Measurements from ENCODE around the gene RXFP1.
"Not testable (repeated sequence)": the region's sequence is repeated elsewhere in the genome, so short reads cannot be mapped to it uniquely, and the experiment has no call there.

The RXFP1 gene

DNA sequence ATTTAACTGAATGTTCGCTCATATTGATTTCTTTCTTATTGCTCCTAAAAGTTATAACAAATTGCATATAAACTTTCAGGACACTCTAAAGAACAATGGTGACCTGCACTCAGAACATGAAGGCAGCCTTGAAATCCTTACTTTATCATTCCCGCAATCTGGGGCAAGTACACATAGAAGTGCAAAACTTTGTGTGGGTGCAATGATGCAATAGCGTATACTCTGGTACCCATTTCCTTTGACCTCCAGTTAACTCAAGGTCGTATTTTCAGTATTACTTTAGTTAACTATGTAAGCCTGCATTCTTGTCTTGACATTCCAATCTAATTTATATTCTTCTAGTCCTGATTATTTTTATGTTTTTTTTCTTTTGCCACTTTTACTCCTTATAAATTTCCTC is 85.3 kb downstream of the RXFP1 start:
- DNase-seq (ENCODE audit: extremely low read depth in 1 of 2, low read depth in 1 of 2): no peak

- no peak for DNase-seq (ENCODE audit: extremely low read depth in 1 of 2, low read depth in 1 of 2)
These were observed 87.4 kb downstream of the RXFP1 start for GRCh38 chr4:158609116-158609515.

- DNase-seq (ENCODE audit: extremely low read depth in 1 of 2, low read depth in 1 of 2): no peak
These were observed 89.1 kb downstream of the RXFP1 start for GRCh38 chr4:158610790-158611189.

- no peak for DNase-seq (ENCODE audit: extremely low read depth in 1 of 2, low read depth in 1 of 2)
These were observed 91.4 kb downstream of the RXFP1 start for GRCh38 chr4:158613046-158613445.

DNA sequence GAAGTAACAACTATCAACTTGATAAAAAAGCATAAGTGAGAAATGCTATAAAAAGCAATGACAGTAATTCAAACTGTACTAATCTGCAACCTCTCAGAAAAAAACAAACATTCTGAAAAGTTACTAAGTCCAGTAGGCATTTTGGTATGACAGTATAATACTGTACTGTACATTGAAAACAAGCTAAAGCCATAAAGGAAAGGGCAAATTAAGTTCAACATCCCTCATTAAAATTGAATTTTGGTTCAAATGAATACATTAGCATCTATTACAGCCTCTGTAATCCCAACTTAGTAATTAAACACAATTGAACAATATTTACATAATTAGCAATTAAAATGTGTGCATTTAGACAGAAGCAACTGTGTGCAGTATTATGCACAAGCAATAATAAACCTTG is 96.3 kb downstream of the RXFP1 start:
- no peak for DNase-seq (ENCODE audit: extremely low read depth in 1 of 2, low read depth in 1 of 2)

GRCh38 chr4:158621729-158622128 is 100.0 kb downstream of the RXFP1 start:
- no peak for DNase-seq (ENCODE audit: extremely low read depth in 1 of 2, low read depth in 1 of 2)

DNA sequence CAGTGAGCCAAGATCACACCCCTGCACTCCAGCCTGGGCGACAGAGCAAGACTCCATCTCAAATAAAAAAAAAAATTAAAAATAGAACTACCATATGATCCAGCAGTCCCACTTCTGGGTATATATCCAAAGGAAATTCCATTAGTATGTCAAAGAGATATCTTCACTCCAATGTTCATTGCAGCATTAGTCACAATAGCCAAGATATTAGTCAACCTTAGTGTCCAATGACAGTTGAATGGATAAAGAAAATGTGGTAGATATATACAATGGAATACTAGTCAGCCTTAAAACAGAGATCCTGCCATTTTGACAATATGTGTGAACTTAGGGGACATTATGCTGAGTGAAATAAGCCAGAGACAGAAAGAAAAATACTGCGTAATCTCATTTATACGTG is 100.6 kb downstream of the RXFP1 start:
- DNase-seq (ENCODE audit: extremely low read depth in 1 of 2, low read depth in 1 of 2): no peak

DNA sequence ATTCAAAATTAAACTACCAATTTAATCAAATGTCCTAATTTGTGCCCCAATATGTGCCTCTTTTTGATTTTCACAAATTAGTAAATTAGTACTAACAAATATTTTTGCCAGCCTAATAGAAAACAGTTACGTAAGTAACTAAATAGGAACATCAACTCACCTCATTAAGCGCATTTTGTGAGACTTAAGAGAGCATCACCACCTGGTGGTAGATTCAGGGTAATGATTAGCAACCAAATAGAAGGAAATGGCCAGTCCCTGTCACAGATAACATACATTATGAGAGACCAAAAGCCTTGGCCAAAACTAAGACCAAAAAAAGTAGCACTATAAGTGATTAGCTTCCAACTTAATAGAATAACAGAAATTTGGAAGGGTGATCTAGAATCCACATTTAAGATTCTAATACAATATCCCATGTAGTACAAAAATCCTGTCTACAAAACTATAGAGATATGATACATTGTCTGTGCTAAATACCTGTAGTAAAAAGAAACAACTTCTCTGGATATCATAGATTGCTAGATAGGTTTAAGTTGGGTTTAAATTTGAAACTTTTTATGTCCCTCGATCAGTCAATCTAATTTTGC is 103.3 kb downstream of the RXFP1 start:
- no peak for DNase-seq (ENCODE audit: extremely low read depth in 1 of 2, low read depth in 1 of 2)

DNA sequence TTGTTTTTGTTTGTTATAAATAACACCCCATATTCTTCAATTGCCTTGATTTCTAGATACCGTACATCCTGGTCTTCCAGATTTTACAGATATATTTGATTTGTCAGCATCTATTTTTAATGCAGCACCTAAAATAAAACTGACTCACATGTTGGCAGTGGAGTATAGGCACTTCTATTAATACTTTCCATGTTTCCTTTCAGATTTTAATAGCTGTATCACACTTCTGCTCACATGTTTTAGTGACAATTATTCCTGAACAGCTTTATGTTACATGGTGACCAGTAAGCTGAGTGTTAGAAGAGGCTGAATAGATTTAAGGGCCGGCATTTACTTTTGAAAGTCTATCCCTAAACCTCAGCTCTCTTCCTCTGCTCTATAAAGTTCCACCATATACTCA is 103.9 kb downstream of the RXFP1 start:
- no peak for DNase-seq (ENCODE audit: extremely low read depth in 1 of 2, low read depth in 1 of 2)

DNA sequence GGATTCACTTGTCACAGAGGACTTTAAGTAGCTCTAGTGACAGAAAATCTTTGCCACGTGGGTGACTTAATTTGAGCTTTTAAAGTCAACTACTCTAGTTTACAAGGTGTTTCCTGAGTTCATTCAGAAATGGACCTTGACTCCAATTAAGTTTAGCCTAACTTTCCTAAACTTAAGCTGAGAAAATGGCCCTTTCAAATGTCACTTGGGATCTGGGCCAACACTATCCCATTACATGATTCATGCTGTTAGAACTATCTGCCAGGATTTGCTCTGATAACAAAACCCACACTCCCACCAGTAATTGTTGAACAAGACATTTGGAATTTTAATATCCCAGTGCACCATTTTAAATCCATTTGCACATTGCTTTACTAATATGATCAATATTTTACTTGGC is 109.2 kb downstream of the RXFP1 start:
- no peak for DNase-seq (ENCODE audit: extremely low read depth in 1 of 2, low read depth in 1 of 2)

GRCh38 chr4:158636619-158637018 is 114.9 kb downstream of the RXFP1 start:
- no peak for DNase-seq (ENCODE audit: extremely low read depth in 1 of 2, low read depth in 1 of 2)

- DNase-seq (ENCODE audit: extremely low read depth in 1 of 2, low read depth in 1 of 2): no peak
These were observed 122.7 kb downstream of the RXFP1 start for GRCh38 chr4:158644356-158644755.

DNA sequence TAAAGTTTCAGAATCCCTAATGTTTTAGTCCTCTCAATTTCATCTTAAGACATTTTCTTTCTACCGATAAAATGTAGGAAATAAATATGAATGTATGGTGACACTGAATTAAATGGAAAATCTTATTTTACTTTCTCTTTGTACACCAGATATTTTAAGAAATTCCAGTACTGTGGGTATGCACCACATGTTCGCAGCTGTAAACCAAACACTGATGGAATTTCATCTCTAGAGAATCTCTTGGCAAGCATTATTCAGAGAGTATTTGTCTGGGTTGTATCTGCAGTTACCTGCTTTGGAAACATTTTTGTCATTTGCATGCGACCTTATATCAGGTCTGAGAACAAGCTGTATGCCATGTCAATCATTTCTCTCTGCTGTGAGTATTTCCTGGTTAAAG is 123.1 kb downstream of the RXFP1 start:
- DNase-seq (ENCODE audit: extremely low read depth in 1 of 2, low read depth in 1 of 2): no peak

GRCh38 chr4:158649111-158649680 is 127.5 kb downstream of the RXFP1 start:
- DNase-seq (ENCODE audit: extremely low read depth in 1 of 2, low read depth in 1 of 2): no peak

DNA sequence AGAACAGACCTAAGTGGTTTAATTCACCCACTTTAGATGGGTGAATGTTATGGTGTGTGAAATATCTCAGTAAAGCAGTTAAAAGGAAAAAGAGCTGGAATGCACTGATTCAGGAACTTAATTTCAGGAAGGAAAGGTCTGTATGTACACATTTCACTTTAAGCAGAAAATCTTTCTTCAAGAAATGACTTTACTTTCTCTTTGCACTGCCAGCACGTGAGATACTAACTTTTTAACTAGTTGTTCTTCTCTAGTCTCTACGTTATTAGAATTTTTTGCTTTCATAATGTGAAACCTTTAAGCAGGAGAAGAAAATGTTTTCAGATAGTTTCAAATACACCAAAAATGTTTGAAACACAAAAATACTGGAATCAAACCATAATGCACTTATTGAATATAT is 131.2 kb downstream of the RXFP1 start:
- no peak for DNase-seq (ENCODE audit: extremely low read depth in 1 of 2, low read depth in 1 of 2)

DNA sequence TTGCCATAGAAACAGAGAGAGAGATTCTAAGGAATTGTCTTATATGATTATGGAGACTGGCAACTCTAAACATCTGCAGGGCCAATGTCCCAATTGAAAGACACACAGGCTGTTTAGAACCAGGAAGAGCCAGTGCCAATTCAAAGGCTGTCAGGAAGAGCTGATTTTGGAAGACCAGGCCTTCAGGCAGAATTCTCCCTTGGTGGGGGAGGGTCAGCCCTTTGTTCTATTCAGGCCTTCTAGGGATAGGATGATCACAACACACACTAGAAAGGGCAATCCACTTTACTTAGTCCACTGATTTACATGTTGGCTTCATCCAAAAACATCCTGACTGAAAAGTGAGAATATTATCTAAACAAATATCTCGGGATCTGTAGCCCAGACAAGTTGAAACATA is 134.8 kb downstream of the RXFP1 start:
- DNase-seq (ENCODE audit: extremely low read depth in 1 of 2, low read depth in 1 of 2): no peak

DNA sequence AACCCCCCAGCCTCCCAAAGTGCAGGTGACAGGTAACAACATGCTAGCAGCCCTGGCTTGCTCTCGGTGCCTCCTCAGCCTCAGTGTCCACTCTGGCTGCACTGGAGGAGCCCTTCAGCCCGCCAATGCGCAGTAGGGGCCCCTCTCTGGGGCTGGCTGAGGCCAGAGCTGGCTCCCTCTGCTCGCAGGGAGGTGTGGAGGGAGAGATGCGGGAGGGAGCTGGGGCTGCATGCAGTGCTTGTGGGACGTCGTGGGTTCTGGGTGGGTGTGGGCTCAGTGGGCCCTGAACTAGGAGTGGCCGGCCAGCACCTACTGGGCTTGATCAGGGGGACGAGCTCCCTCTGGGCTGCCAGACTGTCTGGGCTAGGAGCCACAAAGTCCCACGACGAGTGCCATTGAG is 135.6 kb downstream of the RXFP1 start:
- no peak for DNase-seq (ENCODE audit: extremely low read depth in 1 of 2, low read depth in 1 of 2)

DNA sequence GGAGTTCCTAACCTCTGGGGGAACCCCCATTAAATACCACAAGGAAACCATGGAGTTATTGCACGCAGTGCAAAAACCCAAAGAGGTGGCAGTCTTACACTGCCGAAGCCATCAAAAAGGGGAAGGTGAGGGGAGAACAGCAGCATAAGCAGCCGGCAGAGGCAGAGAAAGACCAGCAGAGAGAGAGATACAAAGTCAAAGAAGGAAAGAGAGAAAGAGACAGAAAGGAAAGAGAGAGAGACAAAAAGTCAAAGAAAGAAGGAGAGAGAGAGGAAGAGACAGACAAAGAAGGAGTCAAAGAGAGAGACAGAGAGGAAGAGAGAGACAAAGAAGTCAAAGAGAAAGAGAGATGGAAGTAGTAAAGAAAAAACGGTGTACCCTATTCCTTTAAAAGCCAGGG is 141.6 kb downstream of the RXFP1 start:
- DNase-seq (ENCODE audit: extremely low read depth in 1 of 2, low read depth in 1 of 2): not testable (repeated sequence)

- DNase-seq (ENCODE audit: extremely low read depth in 1 of 2, low read depth in 1 of 2): not testable (repeated sequence)
These were observed 142.3 kb downstream of the RXFP1 start for GRCh38 chr4:158663707-158664625.

GRCh38 chr4:158664806-158665205 is 143.1 kb downstream of the RXFP1 start:
- DNase-seq (ENCODE audit: extremely low read depth in 1 of 2, low read depth in 1 of 2): no peak

GRCh38 chr4:158666892-158667291 is 145.2 kb downstream of the RXFP1 start:
- DNase-seq (ENCODE audit: extremely low read depth in 1 of 2, low read depth in 1 of 2): no peak

GRCh38 chr4:158667651-158668198 is 146.0 kb downstream of the RXFP1 start:
- no peak for DNase-seq (ENCODE audit: extremely low read depth in 1 of 2, low read depth in 1 of 2)

Data from activated CD8-positive, alpha-beta memory T cell treated with anti-CD3 and anti-CD28 coated beads for 1 hour (primary cell).